OCI-LY7 (cell line): Measurements from ENCODE around the gene GATA2. TPM values are rescaled to one million over a fixed set of nuclear protein-coding genes. Genes with fewer than 3 reads are reported as not detected.

Experiments
- BruUV-seq: library from RNA; stranded (reverse); fragments of 400-500 nt; replicated peaks from 2 replicates; lab custom pipeline; 2021; lab: Mats Ljungman, UMichigan
- CTCF ChIA-PET: fragments of 300-600 bp; sonication (Branson Sonifier 250); formaldehyde crosslinking; loops from one replicate; lab custom pipeline; 2022; ENCODE audit warnings: antibody characterized with exemption; ENCODE audit not compliant: unreplicated experiment; lab: Charles Lee
- POLR2A ChIA-PET: fragments of 300-600 bp; sonication (Branson Sonifier 250); formaldehyde crosslinking; loops from one replicate; lab custom pipeline; 2022; ENCODE audit warnings: antibody characterized with exemption; lab: Charles Lee
- DNase-seq: peaks from one replicate; pipeline ENCODE4 v3.0.0-alpha.2; 2015; ENCODE audit warnings: low spot score
- H2AFZ ChIP-seq: fragments of 200-600 bp; sonication (generic), shearing (Covaris generic); 2 replicates; pipeline ENCODE4 v1.6.1; 2014; ENCODE audit warnings: mild to moderate bottlenecking, antibody characterized with exemption, low read length, moderate library complexity
- H3K27ac ChIP-seq: fragments of 200-600 bp; sonication (generic); 2 replicates; pipeline ENCODE4 v1.5.1; 2014; ENCODE audit warnings: mixed run types, low read depth, mild to moderate bottlenecking, moderate library complexity, low read length, inconsistent platforms; ENCODE audit not compliant: poor library complexity, severe bottlenecking
- H3K36me3 ChIP-seq: fragments of 200-600 bp; sonication (generic); 2 replicates; pipeline ENCODE4 v1.6.1; 2014; ENCODE audit warnings: mild to moderate bottlenecking, antibody characterized with exemption, low read length, moderate library complexity, mixed read lengths; ENCODE audit not compliant: insufficient read depth
- H3K4me1 ChIP-seq: fragments of 200-600 bp; sonication (generic); 2 replicates; pipeline ENCODE4 v1.5.1; 2014; ENCODE audit warnings: mild to moderate bottlenecking, low read length; ENCODE audit not compliant: insufficient read depth, poor library complexity, severe bottlenecking
- H3K4me2 ChIP-seq: fragments of 200-600 bp; sonication (generic); 2 replicates; pipeline ENCODE4 v1.6.1; 2014; ENCODE audit warnings: mild to moderate bottlenecking, low read length
- H3K4me3 ChIP-seq: fragments of 200-600 bp; sonication (generic); 2 replicates; pipeline ENCODE4 v1.5.1; 2014; ENCODE audit warnings: mild to moderate bottlenecking, low read depth, low read length; ENCODE audit not compliant: poor library complexity, severe bottlenecking
- H3K79me2 ChIP-seq: fragments of 200-600 bp; sonication (generic); 2 replicates; pipeline ENCODE4 v1.6.1; 2016; ENCODE audit warnings: low read depth, mild to moderate bottlenecking, low read length, moderate library complexity, mixed read lengths; ENCODE audit not compliant: insufficient read depth
- H3K9me2 ChIP-seq: fragments of 200-600 bp; sonication (generic); 2 replicates; pipeline ENCODE4 v1.6.1; 2016; ENCODE audit warnings: mild to moderate bottlenecking, low read length, mixed read lengths; ENCODE audit not compliant: insufficient read depth
- H3K9me3 ChIP-seq: fragments of 200-600 bp; sonication (generic); 2 replicates; pipeline ENCODE4 v1.6.1; 2014; ENCODE audit warnings: mild to moderate bottlenecking, mixed run types, low read length, mixed read lengths
- H4K20me1 ChIP-seq: fragments of 200-600 bp; sonication (generic); 2 replicates; pipeline ENCODE4 v1.6.1; 2014; ENCODE audit warnings: mild to moderate bottlenecking, antibody characterized with exemption, low read length, moderate library complexity, mixed read lengths; ENCODE audit not compliant: insufficient read depth
- EZH2phosphoT487 ChIP-seq: fragments of 200-600 bp; sonication (generic); IDR thresholded peaks from 2 replicates; pipeline ENCODE4 v1.6.1; 2018; ENCODE audit warnings: low read depth, borderline replicate concordance, mild to moderate bottlenecking, mixed run types, antibody characterized with exemption, low read length, moderate library complexity, mixed read lengths
- intact Hi-C: fragments of 100-400 bp; cut with micrococcal nuclease; formaldehyde crosslinking; loops from one replicate; pipeline ENCODE4 v1.10.0; 2022; ENCODE audit not compliant: unreplicated experiment
- total RNA-seq, 2 experiments: library from RNA; depleted of rRNA in 1 of 2; stranded (reverse); fragments of >200 nt in 1 of 2; shearing (Covaris generic) in 1 of 2; gene quantifications; 2 replicates each; pipeline ENCODE4 v1.2.3, GENCODE V29; 2014 to 2022
- TF ChIP-seq, protein P1 (sequence below): fragments of 200-600 bp; sonication (generic); conservative IDR thresholded peaks from 2 replicates; pipeline ENCODE4 v1.5.1; 2014; ENCODE audit warnings: mild to moderate bottlenecking, antibody characterized with exemption, low read length, moderate library complexity, mixed read lengths

Gene GATA2
- total RNA-seq, 2 experiments from 2014 or later: not detected

DNA sequence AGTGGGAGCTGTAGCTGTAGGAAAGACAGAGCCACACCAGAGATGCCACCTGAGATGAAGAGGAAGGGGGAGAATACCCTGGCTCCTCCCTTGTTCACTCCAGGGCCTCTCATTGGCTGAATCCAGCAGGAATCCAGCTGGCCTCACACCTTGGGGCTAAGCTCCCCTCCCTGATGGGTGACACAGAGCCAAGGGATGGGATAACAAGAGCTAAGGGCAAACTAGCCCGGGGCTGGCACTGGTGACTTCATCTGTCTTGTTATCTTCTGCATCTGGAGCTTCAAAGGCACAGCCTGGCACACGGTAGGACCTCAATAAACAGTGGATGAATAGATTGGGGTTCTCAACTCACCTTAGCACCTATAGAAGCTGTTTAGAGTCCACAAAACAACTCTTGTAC is 13.8 kb upstream of the GATA2 start:
- H3K27ac ChIP-seq: no peak overlapping the region
- no peak overlapping the region for H3K4me3 ChIP-seq
- H3K36me3 ChIP-seq: no peaks in the 10 kb centered on the region
- no peaks in the 10 kb centered on the region for H3K9me2 ChIP-seq
- H4K20me1 ChIP-seq: no peaks in the 10 kb centered on the region
- H2AFZ ChIP-seq: no peak overlapping the region
- no peaks in the 10 kb centered on the region for H3K4me1 ChIP-seq
- H3K79me2 ChIP-seq: no peaks in the 10 kb centered on the region
- TF ChIP-seq, protein P1, sequence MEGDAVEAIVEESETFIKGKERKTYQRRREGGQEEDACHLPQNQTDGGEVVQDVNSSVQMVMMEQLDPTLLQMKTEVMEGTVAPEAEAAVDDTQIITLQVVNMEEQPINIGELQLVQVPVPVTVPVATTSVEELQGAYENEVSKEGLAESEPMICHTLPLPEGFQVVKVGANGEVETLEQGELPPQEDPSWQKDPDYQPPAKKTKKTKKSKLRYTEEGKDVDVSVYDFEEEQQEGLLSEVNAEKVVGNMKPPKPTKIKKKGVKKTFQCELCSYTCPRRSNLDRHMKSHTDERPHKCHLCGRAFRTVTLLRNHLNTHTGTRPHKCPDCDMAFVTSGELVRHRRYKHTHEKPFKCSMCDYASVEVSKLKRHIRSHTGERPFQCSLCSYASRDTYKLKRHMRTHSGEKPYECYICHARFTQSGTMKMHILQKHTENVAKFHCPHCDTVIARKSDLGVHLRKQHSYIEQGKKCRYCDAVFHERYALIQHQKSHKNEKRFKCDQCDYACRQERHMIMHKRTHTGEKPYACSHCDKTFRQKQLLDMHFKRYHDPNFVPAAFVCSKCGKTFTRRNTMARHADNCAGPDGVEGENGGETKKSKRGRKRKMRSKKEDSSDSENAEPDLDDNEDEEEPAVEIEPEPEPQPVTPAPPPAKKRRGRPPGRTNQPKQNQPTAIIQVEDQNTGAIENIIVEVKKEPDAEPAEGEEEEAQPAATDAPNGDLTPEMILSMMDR: no peak
- no peak for TF ChIP-seq EZH2phosphoT487
- BruUV-seq: no TSS peak
- ChIA-PET POLR2A (no interaction called here), CTCF (no interaction called here)
- no peak overlapping the region for H3K4me2 ChIP-seq
- DNase-seq: no peak
- intact Hi-C loops: no loop called here
- no peaks in the 10 kb centered on the region for H3K9me3 ChIP-seq

DNA sequence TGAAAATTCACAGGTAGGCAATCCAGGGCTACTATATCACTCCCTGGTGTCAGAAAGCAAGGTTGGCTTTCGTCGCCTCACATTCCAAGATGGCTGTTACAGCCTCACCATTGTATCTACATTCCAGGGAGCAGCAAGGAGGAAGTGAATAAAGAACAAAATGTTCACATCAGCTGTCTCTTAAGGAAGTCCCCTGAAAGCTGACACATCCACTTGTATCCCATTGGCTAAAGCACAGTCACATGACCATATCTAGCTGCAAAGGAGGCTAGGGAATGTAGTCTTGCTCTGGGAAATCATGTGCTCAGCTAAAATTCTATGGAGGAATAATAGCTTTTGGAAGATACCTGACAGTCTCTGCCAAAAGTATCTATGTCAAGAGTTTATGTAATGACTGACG is 12.8 kb upstream of the GATA2 start:
- POLR2A ChIA-PET: interaction anchor here (1.0 kb wide), 1 partner anchor 352 kb away, joined by 4 read pairs; no protein-coding TSS in a partner anchor
- H4K20me1 ChIP-seq: no peaks in the 10 kb centered on the region
- CTCF ChIA-PET: no interaction called here
- no peaks in the 10 kb centered on the region for H3K4me1 ChIP-seq
- no peak overlapping the region for H3K4me3 ChIP-seq
- TF ChIP-seq, protein P1: no peak
- TF ChIP-seq EZH2phosphoT487: no peak
- H3K9me2 ChIP-seq: no peaks in the 10 kb centered on the region
- H3K4me2 ChIP-seq: no peak overlapping the region
- BruUV-seq: no TSS peak
- intact Hi-C loops: no loop called here
- no peaks in the 10 kb centered on the region for H3K9me3 ChIP-seq
- no peak for DNase-seq
- H3K36me3 ChIP-seq: no peaks in the 10 kb centered on the region
- no peak overlapping the region for H2AFZ ChIP-seq
- no peak overlapping the region for H3K27ac ChIP-seq
- H3K79me2 ChIP-seq: no peaks in the 10 kb centered on the region

DNA sequence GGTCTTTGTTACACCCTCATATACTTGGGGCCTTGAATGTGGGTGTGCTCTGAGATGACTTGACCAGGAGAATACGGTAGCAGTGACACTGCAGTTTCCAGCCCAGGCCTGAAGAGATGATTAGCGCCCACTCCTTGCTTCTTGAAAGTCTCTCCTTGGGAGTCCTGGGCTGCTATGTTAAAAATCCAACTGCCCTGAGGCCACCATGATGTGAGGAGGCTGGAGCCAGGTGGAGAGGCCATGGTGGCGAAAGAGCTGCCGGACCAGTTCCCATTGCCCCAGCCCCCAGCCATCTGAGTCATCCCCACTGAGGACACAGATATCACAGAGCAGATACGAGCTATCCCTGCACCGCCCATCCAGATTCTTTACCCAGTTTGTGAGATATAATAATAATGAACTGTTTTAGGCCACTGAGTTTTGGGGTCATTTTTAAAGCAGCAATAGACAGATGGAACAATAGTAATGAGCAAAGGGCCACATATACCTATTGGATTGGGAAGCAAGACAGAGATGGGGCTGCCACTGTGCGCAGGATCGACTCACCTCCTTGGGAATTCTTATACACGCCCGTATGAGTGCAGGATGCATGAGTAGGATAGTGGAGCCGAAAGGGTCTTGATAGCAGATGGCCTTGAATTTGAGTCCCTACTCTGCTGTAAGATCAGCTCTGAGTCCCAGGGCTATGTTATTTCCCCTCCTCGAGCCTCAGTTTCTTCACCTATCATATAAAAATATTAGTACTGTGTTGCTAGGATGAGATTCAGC is 12.1 kb upstream of the GATA2 start:
- Histone ChIP-seq H3K4me2 (no peak overlapping the region), H4K20me1 (no peaks in the 10 kb centered on the region), H3K9me2 (no peaks in the 10 kb centered on the region), H3K4me1 (no peaks in the 10 kb centered on the region), H3K4me3 (no peak overlapping the region), H3K27ac (no peak overlapping the region), H3K79me2 (no peaks in the 10 kb centered on the region), H3K36me3 (no peaks in the 10 kb centered on the region), H3K9me3 (no peaks in the 10 kb centered on the region), H2AFZ (no peak overlapping the region)
- CTCF ChIA-PET: no interaction called here
- DNase-seq: no peak
- TF ChIP-seq, protein P1: no peak
- no peak for TF ChIP-seq EZH2phosphoT487
- POLR2A ChIA-PET: interaction anchor here (1.0 kb wide), 1 partner anchor 351 kb away, joined by 4 read pairs; no protein-coding TSS in a partner anchor
- no TSS peak for BruUV-seq
- intact Hi-C loops: no loop called here
